GM12878 (cell line): ENCODE data around the gene BBC3. TPM values are rescaled to one million over a fixed set of nuclear protein-coding genes. Genes with fewer than 3 reads are reported as not detected.

Experiments used
- BRCA1 ChIP-seq: IDR thresholded peaks from 2 replicates; pipeline ENCODE4 v1.6.1; 2011; ENCODE audit warnings: low read depth, low read length, improper control_type of control experiment
- CUX1 ChIP-seq: IDR thresholded peaks from 2 replicates; pipeline ENCODE4 v1.6.1; 2012; ENCODE audit warnings: improper control_type of control experiment, low read depth, low read length; ENCODE audit not compliant: insufficient replicate concordance
- ETV6 ChIP-seq, 2 experiments: fragments of 450-650 bp in 1 of 2; IDR thresholded peaks in 1 of 2; conservative IDR thresholded peaks in 1 of 2; 2 replicates each; pipeline ENCODE4 v1.6.1; 2014; ENCODE audit warnings: antibody characterized with exemption in 1 of 2, borderline replicate concordance in 1 of 2, low read depth in 1 of 2, mild to moderate bottlenecking in 1 of 2, moderate library complexity in 1 of 2
- HDAC6 ChIP-seq: fragments of 200-600 bp; sonication (generic); IDR thresholded peaks from one replicate; pipeline ENCODE4 v1.8.0; 2017; ENCODE audit warnings: antibody characterized with exemption; ENCODE audit not compliant: unreplicated experiment
- IRF5 ChIP-seq: fragments of 450-650 bp; IDR thresholded peaks from 2 replicates; pipeline ENCODE4 v1.6.1; 2017; ENCODE audit warnings: borderline replicate concordance
- JUND ChIP-seq: IDR thresholded peaks from 2 replicates; pipeline ENCODE4 v1.6.1; 2012; ENCODE audit warnings: low read depth, mild to moderate bottlenecking, low read length, improper control_type of control experiment, moderate library complexity
- POLR2AphosphoS2 ChIP-seq: IDR thresholded peaks from 2 replicates; pipeline ENCODE4 v1.6.1; 2011; ENCODE audit warnings: low read depth, mild to moderate bottlenecking, low read length, improper control_type of control experiment, moderate library complexity
- POLR2AphosphoS5 ChIP-seq: IDR thresholded peaks from 2 replicates; pipeline ENCODE4 v1.6.1; 2011; ENCODE audit warnings: mild to moderate bottlenecking, low read length, inconsistent platforms
- RB1 ChIP-seq: fragments of 450-650 bp; formaldehyde crosslinking; IDR thresholded peaks from 2 replicates; pipeline ENCODE4 v1.6.1; 2017; ENCODE audit warnings: mild to moderate bottlenecking, borderline replicate concordance
- REST ChIP-seq: IDR thresholded peaks from 2 replicates; pipeline ENCODE4 v1.6.1; 2012; ENCODE audit warnings: mild to moderate bottlenecking, low read depth, low read length
- RFX5 ChIP-seq: IDR thresholded peaks from 2 replicates; pipeline ENCODE4 v1.6.1; 2011; ENCODE audit warnings: low read depth, low read length, improper control_type of control experiment
- ZNF274 ChIP-seq: IDR thresholded peaks from one replicate; pipeline ENCODE4 v1.8.0; 2011; ENCODE audit not compliant: insufficient read length, insufficient read depth
- ZNF687 ChIP-seq: fragments of 450-650 bp; IDR thresholded peaks from 2 replicates; pipeline ENCODE4 v1.6.1; 2017; ENCODE audit warnings: mild to moderate bottlenecking, moderate library complexity
- polyA plus RNA-seq, 11 experiments: library from polyadenylated mRNA; depleted of rRNA in 4 of 11; unstranded in 6 of 11; stranded (reverse) in 5 of 11; fragments of >200 nt; fragmentation: Nextera tagmentation in 4 of 11; fragmentation: Illumina TruSeq in 1 of 11; extraction: Ambion mirVana in 4 of 11; extraction: Trizol in 1 of 11; gene quantifications; 1 replicate in 1 of 11; 2 replicates in 10 of 11; pipeline versions ENCODE4 v1.2.1 to v1.2.3, GENCODE V29; 2011 to 2016; ENCODE audit warnings: inconsistent platforms in 2 of 11, missing spikeins in 2 of 11, low read depth in 1 of 11
- total RNA-seq, 4 experiments: library from RNA; depleted of rRNA in 3 of 4; stranded (reverse); fragments of >200 nt in 3 of 4; fragmentation: Illumina TruSeq in 1 of 4; extraction: Trizol in 1 of 4; gene quantifications; 2 replicates each; pipeline versions ENCODE4 v1.2.1 to v1.2.3, GENCODE V29; 2013 to 2021

BBC3 gene
- total and polyA plus RNA-seq, 10 of the 15 experiments (the other 5 are each of a cell fraction or from before 2014, with no cell fraction given): 0.10 to 17.9 (median 7.5) TPM

GRCh38 chr19:47274071-47274890 lies 43.3 kb upstream of the BBC3 start, which contains the start of gene INAFM1 (continued):
- TF ChIP-seq CUX1: no peak
- no peak for TF ChIP-seq IRF5
- no peak for TF ChIP-seq JUND
- TF ChIP-seq HDAC6: no peak
- TF ChIP-seq RB1: peak; percentile 40; the same call in 1 of the 2 replicates
- TF ChIP-seq ETV6 (conservative IDR thresholded peaks at IDR 0.05 in 1 of 2, IDR thresholded peaks at IDR 0.05 in 1 of 2; ENCODE audit: borderline replicate concordance in 1 of 2, low read depth in 1 of 2): no peak
- no peak for TF ChIP-seq RFX5
- no peak for TF ChIP-seq REST
- TF ChIP-seq BRCA1: peak; percentile 58; the same call in 1 of the 2 replicates
- peak; percentile 60; the same call in 1 of the 2 replicates for TF ChIP-seq POLR2AphosphoS5
- no peak for TF ChIP-seq ZNF274
- peak; percentile 62; the same call in 1 of the 2 replicates for TF ChIP-seq POLR2AphosphoS2
- no peak for TF ChIP-seq ZNF687
